A673 (cell line): ENCODE measurements around the gene PIM2.

Experiments
- CTCF ChIP-seq: fragments of 300-800, 200-600 bp; sonication (generic); conservative IDR thresholded peaks from 2 replicates; pipeline ENCODE4 v1.5.1; 2017; ENCODE audit warnings: low read depth, mild to moderate bottlenecking, antibody characterized with exemption, low read length, moderate library complexity, mixed read lengths
- EZH2 ChIP-seq: fragments of 200-600 bp; sonication (generic); IDR thresholded peaks from 2 replicates; pipeline ENCODE4 v1.6.1; 2017; ENCODE audit warnings: borderline replicate concordance, low read depth, mild to moderate bottlenecking, mixed read lengths, antibody characterized with exemption, low read length; ENCODE audit not compliant: poor library complexity, severe bottlenecking

- TF ChIP-seq CTCF (no peak), EZH2 (no peak)
Observed at GRCh38 chrX:48901069-48901468, 17.8 kb downstream of the PIM2 start.
